ENCODE results near the gene TBC1D5.

The TBC1D5 gene

GRCh38 chr3:17204049-17204650 is 538.3 kb downstream of the TBC1D5 start:
- DNase-seq = no peak

- no peak for DNase-seq
Measured at GRCh38 chr3:17201538-17201937, 540.9 kb downstream of the TBC1D5 start.

- DNase-seq = peak; percentile 51 to 79
Measured at GRCh38 chr3:17195856-17196604, 546.4 kb downstream of the TBC1D5 start.

- DNase-seq = peak; percentile 90 to 96
Measured at GRCh38 chr3:17195192-17195611, 547.2 kb downstream of the TBC1D5 start.

- peak; percentile 60 to 91 for DNase-seq
Measured at GRCh38 chr3:17194116-17194515, 548.3 kb downstream of the TBC1D5 start.

- DNase-seq = no peak
Measured at GRCh38 chr3:17192995-17193394, 549.4 kb downstream of the TBC1D5 start.

GRCh38 chr3:17190353-17191078 is 551.9 kb downstream of the TBC1D5 start:
- no peak for DNase-seq

GRCh38 chr3:17188378-17188777 is 554.1 kb downstream of the TBC1D5 start:
- no peak for DNase-seq

- DNase-seq = no peak
Measured at GRCh38 chr3:17187589-17188184, 554.7 kb downstream of the TBC1D5 start.

- DNase-seq = no peak
Measured at GRCh38 chr3:17183951-17184550, 558.4 kb downstream of the TBC1D5 start.

GRCh38 chr3:17182166-17182565 is 560.3 kb downstream of the TBC1D5 start:
- no peak for DNase-seq

GRCh38 chr3:17181413-17181907 is 561.0 kb downstream of the TBC1D5 start:
- DNase-seq = no peak

- peak; percentile 83 to 95 for DNase-seq
Measured at GRCh38 chr3:17179381-17180205, 562.8 kb downstream of the TBC1D5 start.

- peak in 1 of 2 experiments; percentile 13 for DNase-seq
Measured at GRCh38 chr3:17176757-17177156, 565.7 kb downstream of the TBC1D5 start.

GRCh38 chr3:17175187-17175807 is 567.1 kb downstream of the TBC1D5 start:
- DNase-seq = no peak

- peak; percentile 41 to 80 for DNase-seq
Measured at GRCh38 chr3:17166369-17166768, 576.1 kb downstream of the TBC1D5 start.

GRCh38 chr3:17162116-17162515 is 580.3 kb downstream of the TBC1D5 start:
- no peak for DNase-seq

GRCh38 chr3:17160597-17160996 is 581.8 kb downstream of the TBC1D5 start:
- DNase-seq = no peak

GRCh38 chr3:17158941-17159682 is 583.3 kb downstream of the TBC1D5 start:
- no peak for DNase-seq

- no peak for DNase-seq
Measured at GRCh38 chr3:17157713-17158112, 584.7 kb downstream of the TBC1D5 start.

GRCh38 chr3:17156864-17157263 is 585.6 kb downstream of the TBC1D5 start:
- DNase-seq = no peak
